GM18508 (cell line): ENCODE measurements around the gene TPGS2.
A peak's percentile ranks its signal among the peaks of the same experiment; 100 is the strongest.
"Not testable (repeated sequence)": the region's sequence is repeated elsewhere in the genome, so short reads cannot be mapped to it uniquely, and the experiment has no call there.

Experiments
- ATAC-seq: cut with Tn5 transposase; IDR thresholded peaks from one replicate; pipeline ENCODE4 v1.9.1; 2021; ENCODE audit warnings: moderate number of reproducible peaks; ENCODE audit not compliant: insufficient read depth, unreplicated experiment

The TPGS2 gene

DNA sequence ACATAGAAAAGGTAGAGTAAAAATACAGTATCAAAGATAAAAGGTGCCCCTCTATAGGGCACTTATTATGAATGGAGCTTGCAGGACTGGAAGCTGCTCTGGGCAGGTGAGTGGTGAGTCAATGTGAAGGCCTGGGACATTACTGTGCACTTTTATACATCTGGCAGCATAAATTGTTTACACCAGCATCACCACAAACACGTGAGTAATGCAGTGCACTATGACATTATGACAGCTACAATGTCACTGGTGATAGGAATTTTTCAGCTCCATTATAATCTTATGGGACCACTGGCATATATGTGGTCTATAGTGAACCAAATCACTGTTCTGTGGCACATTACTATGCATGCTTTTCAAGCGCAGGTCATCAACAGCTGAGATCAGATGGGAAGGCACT is 48.1 kb downstream of the TPGS2 start:
- ATAC-seq, result no peak

DNA sequence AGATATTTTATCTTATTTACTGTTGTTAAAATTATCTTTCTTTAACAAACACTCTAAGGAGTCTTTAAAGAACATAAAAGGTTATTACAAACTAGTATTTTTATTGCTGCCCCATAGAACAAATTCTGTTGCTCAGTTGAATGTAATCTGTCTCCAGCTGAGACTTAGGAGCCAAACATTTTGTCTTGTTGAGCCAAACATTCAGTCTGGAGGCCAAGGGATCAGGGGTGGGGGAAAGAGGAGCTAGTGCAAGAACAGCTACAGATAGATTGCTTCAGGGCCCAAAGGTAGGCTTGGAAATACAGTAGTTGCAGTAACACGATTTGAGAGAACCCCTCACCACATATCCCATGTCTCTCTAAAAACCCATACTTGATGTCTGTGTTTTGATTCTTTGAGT is 51.2 kb downstream of the TPGS2 start:
- no peak for ATAC-seq

DNA sequence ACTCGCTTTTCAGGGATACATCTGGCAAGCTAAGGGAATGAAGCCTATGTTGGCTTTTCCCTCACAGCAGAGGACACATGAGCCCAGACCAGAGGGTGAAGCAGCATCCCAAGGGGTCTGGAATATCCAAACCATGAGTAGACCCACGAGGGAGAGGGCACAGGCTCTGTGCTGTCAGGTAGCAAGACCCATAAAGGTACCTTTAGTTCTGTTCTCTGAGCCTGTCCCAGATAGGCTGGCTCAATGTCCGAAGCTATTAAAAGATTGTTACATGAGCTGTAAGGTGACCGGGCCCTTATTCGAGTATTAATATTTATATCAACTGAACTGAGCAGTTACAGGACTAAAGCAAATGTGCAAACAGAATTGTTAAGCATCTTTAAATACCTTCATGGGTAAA is 52.2 kb downstream of the TPGS2 start:
- ATAC-seq, result no peak

GRCh38 chr18:36775396-36775795 is 53.4 kb downstream of the TPGS2 start:
- ATAC-seq, result no peak

DNA sequence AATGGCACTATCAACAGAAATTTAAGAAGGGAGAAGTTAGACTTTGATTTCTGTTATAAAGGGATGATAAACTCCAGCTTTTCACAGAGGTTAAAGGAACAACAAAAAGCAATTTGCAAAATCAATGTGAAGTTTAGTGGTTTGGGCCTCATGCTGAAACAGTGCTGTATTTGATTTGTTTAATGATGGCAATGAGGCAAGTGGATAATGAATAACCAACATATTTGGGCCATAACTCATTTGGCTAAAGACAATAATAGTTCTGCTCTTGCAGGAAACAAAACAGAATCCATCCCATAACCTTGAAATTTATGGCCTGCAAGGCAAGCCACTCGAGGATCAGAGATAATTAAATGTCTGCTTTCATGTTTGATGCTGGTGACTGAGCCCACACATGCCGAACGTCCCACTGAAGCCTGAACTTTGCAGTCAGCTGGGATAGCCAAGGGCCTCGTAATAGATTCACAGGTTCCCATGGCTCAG is 56.5 kb downstream of the TPGS2 start:
- no peak for ATAC-seq

DNA sequence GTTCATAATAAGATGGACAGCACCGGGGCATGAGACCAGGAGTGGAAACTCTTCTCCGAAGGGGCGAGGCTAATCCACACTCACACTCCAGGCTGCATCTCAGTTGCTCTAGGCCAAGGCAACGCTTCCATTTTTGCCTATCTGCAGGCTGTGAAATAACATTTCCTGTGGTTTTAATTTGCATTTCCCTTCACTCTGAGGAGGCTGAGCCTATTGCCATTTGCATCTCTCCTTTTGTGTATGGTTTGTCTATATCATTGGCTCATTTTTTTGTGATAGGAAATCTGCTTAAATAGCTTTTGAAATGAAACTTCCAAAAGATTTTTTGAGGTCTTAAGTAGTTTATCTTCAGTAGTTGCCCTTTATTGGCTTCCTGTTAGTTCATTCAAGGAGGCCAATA is 57.6 kb downstream of the TPGS2 start:
- ATAC-seq, result peak; percentile 64

DNA sequence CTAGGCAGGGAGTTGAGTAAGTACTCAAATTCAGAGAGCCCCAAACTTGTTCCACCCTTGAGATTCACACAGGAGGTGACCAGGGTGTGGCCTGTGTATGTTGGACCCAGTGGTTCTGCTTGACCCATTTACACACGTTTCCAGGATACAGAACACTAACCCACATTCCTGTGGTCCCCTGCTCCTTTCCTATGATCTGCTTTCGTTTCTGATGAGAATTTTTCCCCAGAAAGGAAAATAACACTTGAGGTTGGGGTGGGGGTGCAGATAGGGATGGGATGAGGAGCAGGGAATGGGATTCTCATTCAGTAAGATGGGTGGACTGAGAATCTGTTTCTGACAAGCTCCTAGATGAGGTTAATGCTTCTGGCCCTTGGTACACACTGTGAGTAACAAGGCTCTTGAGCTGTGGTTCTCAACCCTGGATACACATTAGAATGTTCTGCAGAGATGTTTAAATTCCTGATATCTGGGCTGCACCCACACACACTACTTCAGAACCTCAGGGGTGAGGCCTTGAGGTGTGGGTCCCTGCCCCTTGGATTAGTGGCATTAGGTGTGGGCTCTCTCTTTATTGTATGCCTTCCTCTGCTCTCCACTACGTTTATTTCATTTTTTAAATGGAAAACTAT is 58.4 kb downstream of the TPGS2 start:
- ATAC-seq, result no peak

GRCh38 chr18:36769611-36770314 is 59.0 kb downstream of the TPGS2 start:
- no peak for ATAC-seq

GRCh38 chr18:36769172-36769571 is 59.6 kb downstream of the TPGS2 start:
- ATAC-seq, result no peak

DNA sequence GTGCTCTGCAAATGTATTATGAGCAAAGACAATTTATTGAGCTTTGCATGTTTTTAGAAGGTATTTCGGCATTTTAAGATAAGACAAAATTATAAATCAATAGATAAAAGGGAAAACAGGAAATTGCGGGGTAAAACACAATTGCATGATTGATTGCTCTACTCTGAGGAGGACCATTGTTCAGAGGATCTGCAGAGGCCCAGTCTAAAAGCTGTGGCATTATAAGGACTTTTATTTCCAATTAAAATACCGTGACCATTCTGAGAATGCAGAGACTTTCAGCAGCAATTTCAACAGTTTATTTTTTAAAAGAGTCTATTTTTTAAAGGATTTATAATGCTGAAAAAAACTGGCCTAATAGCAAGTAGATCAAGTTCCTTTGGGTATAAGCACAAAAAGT is 62.0 kb downstream of the TPGS2 start:
- no peak for ATAC-seq

DNA sequence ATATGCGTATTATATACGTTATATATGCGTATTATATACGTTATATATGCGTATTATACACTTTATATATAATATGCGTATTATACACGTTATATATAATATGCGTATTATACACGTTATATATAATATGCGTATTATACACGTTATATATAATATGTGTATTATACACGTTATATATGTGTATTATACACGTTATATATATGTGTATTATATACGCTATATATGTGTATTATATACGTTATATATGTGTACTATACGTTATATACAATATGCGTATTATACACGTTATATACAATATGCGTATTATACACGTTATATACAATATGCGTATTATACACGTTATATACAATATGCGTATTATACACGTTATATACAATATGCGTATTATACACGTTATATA is 65.8 kb downstream of the TPGS2 start:
- ATAC-seq, result not testable (repeated sequence)

- no peak for ATAC-seq
These were observed 66.7 kb downstream of the TPGS2 start for GRCh38 chr18:36762074-36762473.

- no peak for ATAC-seq
These were observed 67.6 kb downstream of the TPGS2 start for GRCh38 chr18:36761186-36761698.

DNA sequence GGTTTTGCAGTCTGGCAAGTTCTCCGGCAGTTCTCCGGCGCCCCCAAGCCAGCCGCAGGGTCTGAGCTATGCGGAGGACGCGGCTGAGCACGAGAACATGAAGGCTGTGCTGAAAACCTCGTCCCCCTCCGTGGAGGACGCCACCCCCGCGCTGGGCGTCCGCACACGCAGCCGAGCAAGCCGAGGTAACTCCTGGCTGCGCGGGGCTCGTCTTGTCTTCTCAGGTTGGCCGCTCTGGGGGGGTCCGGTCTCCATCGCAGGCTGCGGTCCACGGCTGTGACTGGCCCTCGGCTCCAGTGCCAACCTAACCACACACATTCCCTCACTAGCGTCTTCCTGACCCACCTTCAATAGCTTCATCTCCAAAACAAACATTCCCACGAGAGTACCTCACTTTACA is 68.2 kb downstream of the TPGS2 start:
- no peak for ATAC-seq

DNA sequence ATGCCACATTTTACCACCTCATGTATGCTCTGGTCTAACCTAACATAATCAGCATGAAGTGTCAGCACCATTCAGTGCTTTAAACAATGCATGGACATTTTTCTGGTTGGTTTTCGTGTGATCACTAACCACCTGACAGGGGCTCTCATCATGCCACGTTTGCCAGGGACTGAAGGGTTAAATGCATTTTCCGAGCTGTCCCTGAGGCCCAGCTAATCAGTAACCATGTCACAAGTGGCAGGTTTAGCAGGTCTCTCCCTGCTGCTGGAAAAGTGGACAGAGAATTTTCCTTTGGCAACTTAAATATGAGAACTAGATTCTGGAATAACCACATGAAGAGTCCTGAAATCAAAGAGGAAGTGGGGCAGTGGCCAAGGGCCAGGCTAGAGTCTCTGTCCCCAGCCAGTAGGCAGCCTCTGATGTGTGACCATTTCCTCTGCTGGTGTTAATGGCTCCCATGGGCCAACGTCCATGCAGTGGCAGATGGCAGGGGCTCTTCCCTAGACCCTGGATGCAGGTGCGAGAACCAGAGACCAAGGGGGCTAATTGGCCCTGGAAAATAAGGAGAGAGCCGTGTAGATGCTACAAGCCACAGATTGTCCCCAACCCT is 69.5 kb downstream of the TPGS2 start:
- no peak for ATAC-seq

GRCh38 chr18:36758623-36759022 is 70.2 kb downstream of the TPGS2 start:
- no peak for ATAC-seq

DNA sequence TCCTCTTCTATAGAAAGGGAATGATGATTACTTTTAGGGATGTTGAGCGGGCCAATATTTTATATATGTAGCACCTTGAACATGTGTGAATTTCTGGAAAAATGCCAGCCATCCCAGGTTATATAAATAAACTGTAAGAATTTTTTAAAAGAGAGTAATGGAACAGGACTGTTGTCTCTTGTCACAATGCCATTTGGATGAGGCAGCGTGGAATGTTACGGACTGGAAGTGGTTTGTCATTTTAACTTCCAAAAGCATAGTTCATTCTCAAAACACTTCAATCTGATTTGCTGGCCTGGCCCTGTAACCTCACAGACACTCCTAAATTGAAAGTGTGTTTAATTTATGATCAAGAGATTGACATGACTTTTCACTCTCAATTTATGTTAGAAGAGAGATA is 70.8 kb downstream of the TPGS2 start:
- no peak for ATAC-seq

GRCh38 chr18:36757081-36757480 is 71.7 kb downstream of the TPGS2 start:
- ATAC-seq, result no peak

GRCh38 chr18:36756242-36756641 is 72.6 kb downstream of the TPGS2 start:
- no peak for ATAC-seq

DNA sequence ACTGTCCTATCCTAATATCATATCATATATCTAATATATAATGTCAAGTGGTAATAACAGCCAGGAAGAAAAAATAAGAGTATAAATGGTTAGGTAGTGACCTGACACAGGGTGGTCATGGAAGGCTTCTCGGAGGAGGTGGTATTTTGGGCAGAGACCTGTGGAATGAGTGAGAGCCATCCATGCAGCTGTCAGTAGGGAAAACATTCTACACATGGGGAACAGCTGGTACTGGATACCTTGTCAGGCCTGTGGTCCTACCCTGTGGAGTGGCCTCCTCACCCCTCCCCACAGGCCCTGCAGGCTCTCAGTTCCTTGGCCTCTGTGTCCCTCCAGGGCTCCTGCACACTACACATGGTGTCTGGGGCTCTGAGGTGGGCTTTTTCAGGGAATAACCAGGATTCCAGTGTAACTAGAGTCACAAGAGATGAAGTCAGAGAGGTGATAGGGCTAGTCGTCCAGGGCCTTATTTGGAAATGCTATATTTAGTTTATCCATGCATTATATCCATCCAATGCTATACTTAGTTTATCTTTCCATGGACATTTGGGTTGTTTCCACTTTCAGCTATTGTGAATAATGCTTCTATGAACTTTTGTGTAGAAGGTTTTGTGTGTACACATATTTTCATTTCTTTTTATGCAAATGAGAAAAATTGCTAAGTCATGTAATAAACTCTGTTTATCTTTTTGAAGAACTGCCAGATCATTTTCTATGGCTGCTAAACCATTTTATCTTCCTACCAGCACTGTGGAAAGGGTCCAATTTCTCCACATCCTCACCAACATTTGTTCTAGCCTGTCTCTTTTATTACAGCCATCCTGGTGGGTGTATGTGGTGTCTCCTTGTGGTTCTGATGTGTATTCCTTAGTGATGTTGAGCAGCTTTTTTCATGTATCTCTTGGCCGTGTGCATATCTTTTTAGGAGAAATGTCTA is 75.6 kb downstream of the TPGS2 start:
- ATAC-seq, result no peak
